ENCODE measurements around the gene TRPM7.
"Not testable (repeated sequence)": the region's sequence is repeated elsewhere in the genome, so short reads cannot be mapped to it uniquely, and the experiment has no call there.

Gene TRPM7

GRCh38 chr15:50653156-50653743 is 33.3 kb downstream of the TRPM7 start:
- DNase-seq: no peak

GRCh38 chr15:50652671-50653070 is 33.9 kb downstream of the TRPM7 start:
- DNase-seq: no peak

GRCh38 chr15:50641318-50641717 is 45.3 kb downstream of the TRPM7 start:
- DNase-seq: no peak

GRCh38 chr15:50636146-50636545 is 50.5 kb downstream of the TRPM7 start:
- no peak for DNase-seq

GRCh38 chr15:50633653-50634052 is 52.9 kb downstream of the TRPM7 start:
- no peak for DNase-seq

- DNase-seq: no peak
Measured at GRCh38 chr15:50628421-50628820, 58.2 kb downstream of the TRPM7 start.

GRCh38 chr15:50627351-50628055 is 59.1 kb downstream of the TRPM7 start:
- no peak for DNase-seq

GRCh38 chr15:50624616-50625168 is 61.9 kb downstream of the TRPM7 start:
- DNase-seq: no peak

GRCh38 chr15:50622361-50622943 is 64.1 kb downstream of the TRPM7 start:
- not testable (repeated sequence) for DNase-seq

GRCh38 chr15:50616960-50617359 is 69.6 kb downstream of the TRPM7 start:
- not testable (repeated sequence) for DNase-seq

- DNase-seq: not testable (repeated sequence)
Measured at GRCh38 chr15:50616554-50616953, 70.0 kb downstream of the TRPM7 start.

- no peak for DNase-seq
Measured at GRCh38 chr15:50613600-50613999, 73.0 kb downstream of the TRPM7 start.

GRCh38 chr15:50607129-50607528 is 79.5 kb downstream of the TRPM7 start:
- no peak for DNase-seq

- no peak for DNase-seq
Measured at GRCh38 chr15:50605462-50605861, 81.1 kb downstream of the TRPM7 start.

- DNase-seq: not testable (repeated sequence)
Measured at GRCh38 chr15:50602028-50602427, 84.6 kb downstream of the TRPM7 start.

GRCh38 chr15:50594311-50594710 is 92.3 kb downstream of the TRPM7 start:
- no peak for DNase-seq

- DNase-seq: no peak
Measured at GRCh38 chr15:50593761-50594160, 92.8 kb downstream of the TRPM7 start.

- DNase-seq: no peak
Measured at GRCh38 chr15:50590288-50590687, 96.3 kb downstream of the TRPM7 start.

- no peak for DNase-seq
Measured at GRCh38 chr15:50577492-50577891, 109.1 kb downstream of the TRPM7 start.

- DNase-seq: no peak
Measured at GRCh38 chr15:50576166-50576565, 110.4 kb downstream of the TRPM7 start.

GRCh38 chr15:50573842-50574241 is 112.8 kb downstream of the TRPM7 start:
- not testable (repeated sequence) for DNase-seq

- no peak for DNase-seq
Measured at GRCh38 chr15:50563756-50564155, 122.8 kb downstream of the TRPM7 start.

GRCh38 chr15:50562735-50563640 is 123.6 kb downstream of the TRPM7 start:
- no peak for DNase-seq
